ENCODE measurements around the gene C2orf66.

C2orf66 gene

DNA sequence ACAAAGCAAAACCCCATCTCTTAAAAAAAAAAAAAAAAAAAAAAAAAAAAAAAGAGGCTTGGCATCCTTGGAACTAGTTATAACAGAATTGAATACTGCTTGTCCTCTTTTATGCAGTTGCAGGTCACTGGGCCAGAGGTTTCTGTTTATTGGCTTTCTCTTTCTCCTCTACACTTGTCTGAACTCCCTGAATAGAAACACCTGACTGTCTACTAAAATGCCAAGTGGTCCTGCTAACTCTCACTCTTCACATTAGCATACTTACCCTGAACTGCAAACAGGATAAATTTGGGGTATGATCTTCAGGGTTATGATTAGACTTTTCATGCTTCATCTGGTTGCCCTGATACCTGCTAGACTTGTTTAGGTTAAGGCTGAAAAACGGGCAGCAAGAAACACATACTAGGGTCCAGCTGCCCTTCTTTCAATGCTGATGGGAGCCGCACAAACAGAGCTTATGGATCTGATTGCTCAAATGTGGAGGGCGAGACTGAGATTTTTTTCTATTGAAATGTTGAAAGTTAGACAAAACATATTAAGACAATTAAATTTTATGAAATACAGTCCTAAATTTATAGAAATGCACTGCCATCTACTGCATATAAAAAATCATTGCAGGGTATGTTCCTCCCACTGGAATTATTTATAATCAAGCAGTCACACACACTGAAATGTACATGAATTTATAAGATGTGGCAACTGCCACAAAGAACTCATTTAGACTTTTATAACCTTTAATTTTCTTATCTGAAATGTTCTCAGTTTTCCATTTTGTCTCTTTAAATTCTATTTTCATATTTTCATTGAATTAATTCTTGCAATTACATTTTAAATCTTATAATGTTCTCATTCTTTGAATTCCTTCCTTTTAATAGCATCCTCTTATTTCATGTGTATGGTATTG is 50.4 kb downstream of the C2orf66 start:
- DNase-seq: peak; percentile 7

All from NCI-H2171 (cell line).